Skeletal muscle cell (primary cell): ENCODE data around the gene REEP6.

Experiments used
- DNase-seq: peaks from one replicate; pipeline ENCODE4 v3.0.0-alpha.2; 2010; ENCODE audit warnings: low read depth
- H3K4me3 ChIP-seq: 2 replicates; pipeline ENCODE4 v1.5.1; 2011; ENCODE audit warnings: low read depth, mild to moderate bottlenecking, control low read depth, low read length, moderate library complexity

REEP6 gene

GRCh38 chr19:1455336-1456120 lies 35.5 kb upstream of the REEP6 start:
- H3K4me3 ChIP-seq, result no peak overlapping the region
- DNase-seq, result no peak

GRCh38 chr19:1456121-1456900 lies 34.7 kb upstream of the REEP6 start:
- H3K4me3 ChIP-seq, result no peak overlapping the region
- no peak for DNase-seq

- H3K4me3 ChIP-seq, result no peak overlapping the region
These were observed 33.8 kb upstream of the REEP6 start for GRCh38 chr19:1457031-1457739.

GRCh38 chr19:1457892-1458291 lies 33.1 kb upstream of the REEP6 start:
- H3K4me3 ChIP-seq, result no peak overlapping the region
- DNase-seq, result no peak

More at GRCh38 chr19:1457031-1457739, 33.8 kb upstream of the REEP6 start:
- no peak for DNase-seq

- H3K4me3 ChIP-seq, result no peak overlapping the region
- no peak for DNase-seq
These were observed 31.5 kb upstream of the REEP6 start for GRCh38 chr19:1459479-1459878.

GRCh38 chr19:1460033-1460995 lies 30.7 kb upstream of the REEP6 start:
- DNase-seq, result no peak
- H3K4me3 ChIP-seq, result no peak overlapping the region

- DNase-seq, result no peak
- H3K4me3 ChIP-seq, result no peak overlapping the region
These were observed 29.1 kb upstream of the REEP6 start for GRCh38 chr19:1461862-1462261.

- H3K4me3 ChIP-seq, result no peak overlapping the region
- no peak for DNase-seq
These were observed 25.6 kb upstream of the REEP6 start for GRCh38 chr19:1465191-1466016.

GRCh38 chr19:1466018-1466460 lies 24.9 kb upstream of the REEP6 start:
- H3K4me3 ChIP-seq, result no peak overlapping the region
- no peak for DNase-seq

GRCh38 chr19:1466461-1467214 lies 24.3 kb upstream of the REEP6 start:
- no peak for DNase-seq
- H3K4me3 ChIP-seq, result no peak overlapping the region

GRCh38 chr19:1467215-1467489 lies 23.8 kb upstream of the REEP6 start:
- no peak overlapping the region for H3K4me3 ChIP-seq
- DNase-seq, result no peak

- H3K4me3 ChIP-seq, result no peak overlapping the region
- DNase-seq, result no peak
These were observed 23.3 kb upstream of the REEP6 start for GRCh38 chr19:1467490-1468273.

- H3K4me3 ChIP-seq, result peak overlapping the region; percentile 21
- no peak for DNase-seq
These were observed 22.6 kb upstream of the REEP6 start for GRCh38 chr19:1468274-1468820.

GRCh38 chr19:1468821-1469254 lies 22.1 kb upstream of the REEP6 start:
- peak overlapping the region; percentile 21 for H3K4me3 ChIP-seq
- DNase-seq, result no peak

- DNase-seq, result no peak
- peak overlapping the region; percentile 32 for H3K4me3 ChIP-seq
These were observed 21.5 kb upstream of the REEP6 start for GRCh38 chr19:1469255-1470054.

GRCh38 chr19:1470055-1470304 lies 21.0 kb upstream of the REEP6 start:
- no peak for DNase-seq

More at GRCh38 chr19:1470055-1470304, 21.0 kb upstream of the REEP6 start:
- H3K4me3 ChIP-seq, result peak overlapping the region; percentile 32
